HG02981 (cell line): ENCODE data around the gene SLC49A3.

Experiments used
- ATAC-seq: cut with Tn5 transposase; IDR thresholded peaks from one replicate; pipeline ENCODE4 v1.9.1; 2021; ENCODE audit warnings: mild to moderate bottlenecking, moderate library complexity; ENCODE audit not compliant: unreplicated experiment

The SLC49A3 gene

GRCh38 chr4:666822-667544, 22.0 kb downstream of the SLC49A3 start:
- no peak for ATAC-seq

- no peak for ATAC-seq
Observed at GRCh38 chr4:666436-666810, 22.5 kb downstream of the SLC49A3 start.

- ATAC-seq = no peak
Observed at GRCh38 chr4:665751-666435, 23.1 kb downstream of the SLC49A3 start.

- no peak for ATAC-seq
Observed at GRCh38 chr4:665381-665750, 23.6 kb downstream of the SLC49A3 start.

- ATAC-seq = no peak
Observed at GRCh38 chr4:664713-665231, 24.2 kb downstream of the SLC49A3 start.

GRCh38 chr4:663438-664428, 25.2 kb downstream of the SLC49A3 start:
- peak; percentile 60 for ATAC-seq

- ATAC-seq = no peak
Observed at GRCh38 chr4:663046-663437, 25.9 kb downstream of the SLC49A3 start.

- ATAC-seq = no peak
Observed at GRCh38 chr4:661881-662761, 26.8 kb downstream of the SLC49A3 start.

GRCh38 chr4:661231-661630, 27.7 kb downstream of the SLC49A3 start:
- no peak for ATAC-seq

- ATAC-seq = no peak
Observed at GRCh38 chr4:660401-660800, 28.6 kb downstream of the SLC49A3 start.

GRCh38 chr4:659851-660250, 29.1 kb downstream of the SLC49A3 start:
- ATAC-seq = no peak

- no peak for ATAC-seq
Observed at GRCh38 chr4:658681-659667, 30.0 kb downstream of the SLC49A3 start.

- ATAC-seq = no peak
Observed at GRCh38 chr4:657834-658667, 30.9 kb downstream of the SLC49A3 start.

GRCh38 chr4:657338-657833, 31.6 kb downstream of the SLC49A3 start:
- ATAC-seq = no peak

GRCh38 chr4:656436-657337, 32.3 kb downstream of the SLC49A3 start:
- no peak for ATAC-seq

- ATAC-seq = no peak
Observed at GRCh38 chr4:655464-656151, 33.3 kb downstream of the SLC49A3 start.
